ENCODE results near the gene MTTP.

Gene MTTP

DNA sequence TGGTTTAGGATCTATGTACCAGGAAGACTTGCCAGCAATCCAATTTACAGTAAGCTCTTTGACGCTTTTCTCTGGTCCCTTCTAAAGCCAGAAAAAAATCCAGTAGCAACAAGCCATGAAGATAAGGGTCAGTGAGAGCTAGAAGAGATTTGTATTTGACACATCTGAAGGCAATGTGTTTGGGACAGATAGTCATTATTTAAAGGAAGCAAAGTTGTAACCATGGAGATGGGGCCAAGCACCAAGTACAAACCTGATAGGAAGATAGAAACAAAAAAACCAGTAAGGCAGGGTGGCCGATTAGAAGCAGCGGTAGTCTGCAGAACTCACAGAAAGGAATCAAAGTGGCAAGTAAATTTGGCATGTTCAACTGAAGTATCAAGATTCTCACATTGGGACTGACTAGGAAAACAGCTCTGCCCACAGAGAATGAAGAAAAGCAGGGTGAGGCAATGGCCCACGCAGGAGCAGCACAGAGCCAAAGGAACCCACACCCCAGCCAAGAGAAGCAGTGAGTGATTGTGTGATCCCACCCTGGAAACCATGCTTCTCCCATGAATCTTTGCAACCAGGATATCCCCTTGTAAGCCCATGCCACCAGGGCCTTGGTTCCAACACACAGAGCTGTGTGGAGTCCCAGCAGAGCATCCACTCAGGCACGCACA, 95.9 kb downstream of the MTTP start:
- DNase-seq = no peak

Data from NCI-H1436 (cell line).